ENCODE data around the gene PHACTR3.
A peak's percentile ranks its signal among the peaks of the same experiment; 100 is the strongest.

The PHACTR3 gene

GRCh38 chr20:59831916-59832270 is 227.6 kb downstream of the PHACTR3 start:
- H3K4me3 ChIP-seq (ENCODE audit: low read depth, low read length): no peak overlapping the region
- TF ChIP-seq, protein P1, sequence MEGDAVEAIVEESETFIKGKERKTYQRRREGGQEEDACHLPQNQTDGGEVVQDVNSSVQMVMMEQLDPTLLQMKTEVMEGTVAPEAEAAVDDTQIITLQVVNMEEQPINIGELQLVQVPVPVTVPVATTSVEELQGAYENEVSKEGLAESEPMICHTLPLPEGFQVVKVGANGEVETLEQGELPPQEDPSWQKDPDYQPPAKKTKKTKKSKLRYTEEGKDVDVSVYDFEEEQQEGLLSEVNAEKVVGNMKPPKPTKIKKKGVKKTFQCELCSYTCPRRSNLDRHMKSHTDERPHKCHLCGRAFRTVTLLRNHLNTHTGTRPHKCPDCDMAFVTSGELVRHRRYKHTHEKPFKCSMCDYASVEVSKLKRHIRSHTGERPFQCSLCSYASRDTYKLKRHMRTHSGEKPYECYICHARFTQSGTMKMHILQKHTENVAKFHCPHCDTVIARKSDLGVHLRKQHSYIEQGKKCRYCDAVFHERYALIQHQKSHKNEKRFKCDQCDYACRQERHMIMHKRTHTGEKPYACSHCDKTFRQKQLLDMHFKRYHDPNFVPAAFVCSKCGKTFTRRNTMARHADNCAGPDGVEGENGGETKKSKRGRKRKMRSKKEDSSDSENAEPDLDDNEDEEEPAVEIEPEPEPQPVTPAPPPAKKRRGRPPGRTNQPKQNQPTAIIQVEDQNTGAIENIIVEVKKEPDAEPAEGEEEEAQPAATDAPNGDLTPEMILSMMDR (IDR thresholded peaks at IDR 0.05): no peak
- H3K4me1 ChIP-seq: peaks cover 6% of the 10 kb centered on the region
- no peak overlapping the region for H3K4me2 ChIP-seq (ENCODE audit: low read length)
- H3K9ac ChIP-seq: no peak overlapping the region
- no peak overlapping the region for H3K27ac ChIP-seq
- no peaks in the 10 kb centered on the region for H3K79me2 ChIP-seq
- no peaks in the 10 kb centered on the region for H3K36me3 ChIP-seq (ENCODE audit: control insufficient read depth, insufficient read depth, low read length)
- no peaks in the 10 kb centered on the region for H3K27me3 ChIP-seq (ENCODE audit: control insufficient read depth, insufficient read depth, low read length)
- H2AFZ ChIP-seq: no peak overlapping the region
- H3K9me3 ChIP-seq (ENCODE audit: control insufficient read depth, low read length): no peaks in the 10 kb centered on the region

- Histone ChIP-seq H3K27me3 (ENCODE audit: control insufficient read depth, insufficient read depth, low read length) (no peaks in the 10 kb centered on the region), H3K9ac (no peak overlapping the region), H3K9me3 (ENCODE audit: control insufficient read depth, low read length) (no peaks in the 10 kb centered on the region), H3K27ac (no peak overlapping the region), H3K4me3 (ENCODE audit: low read depth, low read length) (no peak overlapping the region), H2AFZ (no peak overlapping the region), H3K36me3 (ENCODE audit: control insufficient read depth, insufficient read depth, low read length) (no peaks in the 10 kb centered on the region), H3K79me2 (no peaks in the 10 kb centered on the region), H3K4me2 (ENCODE audit: low read length) (no peak overlapping the region), H3K4me1 (peaks cover 7% of the 10 kb centered on the region)
- TF ChIP-seq, protein P1 (IDR thresholded peaks at IDR 0.05): no peak
Measured at GRCh38 chr20:59832406-59833363, 228.3 kb downstream of the PHACTR3 start.

- no peak overlapping the region for H3K4me3 ChIP-seq (ENCODE audit: low read depth, low read length)
- H3K4me1 ChIP-seq: peaks cover 7% of the 10 kb centered on the region
- H3K27me3 ChIP-seq (ENCODE audit: control insufficient read depth, insufficient read depth, low read length): no peaks in the 10 kb centered on the region
- no peak overlapping the region for H3K4me2 ChIP-seq (ENCODE audit: low read length)
- no peaks in the 10 kb centered on the region for H3K79me2 ChIP-seq
- H2AFZ ChIP-seq: no peak overlapping the region
- H3K27ac ChIP-seq: no peak overlapping the region
- H3K9ac ChIP-seq: no peak overlapping the region
- TF ChIP-seq, protein P1 (IDR thresholded peaks at IDR 0.05): no peak
- no peaks in the 10 kb centered on the region for H3K9me3 ChIP-seq (ENCODE audit: control insufficient read depth, low read length)
- H3K36me3 ChIP-seq (ENCODE audit: control insufficient read depth, insufficient read depth, low read length): no peaks in the 10 kb centered on the region
Measured at GRCh38 chr20:59835057-59835447, 230.7 kb downstream of the PHACTR3 start.

DNA sequence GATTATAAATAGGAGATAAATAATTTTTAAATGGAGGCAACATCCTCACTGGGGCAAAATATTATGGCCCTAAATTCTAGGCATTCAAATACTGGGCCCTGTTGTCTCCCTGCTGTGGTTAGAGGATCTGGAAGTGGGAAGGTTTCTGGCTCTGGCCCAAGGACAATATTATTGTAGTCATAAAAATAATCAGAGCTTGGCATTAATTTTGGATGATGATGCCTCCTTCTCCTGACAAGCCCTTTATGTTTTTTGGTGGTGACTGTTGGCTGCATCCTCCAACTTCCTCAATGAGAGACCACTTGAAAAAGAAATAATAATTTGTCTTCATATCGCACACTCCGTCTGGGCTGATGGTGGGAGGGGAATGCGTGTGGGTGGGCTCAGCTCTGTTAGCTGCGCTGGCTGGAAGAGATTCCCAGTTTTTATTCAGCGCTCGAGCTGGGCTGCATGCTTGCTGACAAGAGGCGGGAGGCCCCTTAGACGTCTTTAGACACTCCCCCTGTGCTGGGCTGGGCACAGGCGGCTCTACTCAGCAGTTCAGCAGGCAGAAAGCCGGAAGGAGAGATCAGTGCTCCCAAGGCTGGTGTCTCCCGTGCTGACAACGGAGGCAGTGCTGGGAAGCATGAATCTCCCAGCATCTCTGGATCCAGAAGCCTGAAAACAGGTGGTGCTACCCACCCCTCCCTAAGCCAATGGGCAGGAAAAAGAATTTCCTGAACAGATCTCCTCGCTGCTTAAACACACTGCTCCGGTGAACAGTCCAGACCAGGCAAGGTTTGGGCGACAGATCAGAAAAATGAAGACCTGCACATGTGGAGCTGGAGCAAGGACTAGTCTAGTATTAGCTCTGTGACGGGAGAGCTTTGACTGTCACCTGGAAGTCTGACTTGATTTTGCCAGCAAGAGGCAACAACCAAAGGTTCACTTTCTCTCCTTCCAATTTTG is 231.4 kb downstream of the PHACTR3 start:
- Histone ChIP-seq H3K9ac (no peak overlapping the region), H3K36me3 (ENCODE audit: control insufficient read depth, insufficient read depth, low read length) (no peaks in the 10 kb centered on the region), H3K4me3 (ENCODE audit: low read depth, low read length) (no peak overlapping the region), H3K4me1 (peaks cover 7% of the 10 kb centered on the region), H3K27me3 (ENCODE audit: control insufficient read depth, insufficient read depth, low read length) (no peaks in the 10 kb centered on the region), H3K4me2 (ENCODE audit: low read length) (no peak overlapping the region), H3K27ac (no peak overlapping the region), H3K79me2 (no peaks in the 10 kb centered on the region), H3K9me3 (ENCODE audit: control insufficient read depth, low read length) (no peaks in the 10 kb centered on the region), H2AFZ (peak overlapping the region; percentile 65)
- TF ChIP-seq, protein P1 (IDR thresholded peaks at IDR 0.05): no peak

All from parathyroid adenoma (tissue), 2 donors.